KMS-11 (cell line): ENCODE measurements around the gene ANAPC5.

Experiments used
- H2AFZ ChIP-seq: fragments of 200-600 bp; sonication (generic); 2 replicates; pipeline ENCODE4 v1.6.1; 2016; ENCODE audit warnings: antibody characterized with exemption, mixed run types, low read depth
- H3K27ac ChIP-seq: fragments of 200-600 bp; sonication (generic); 2 replicates; pipeline ENCODE4 v1.6.1; 2016; ENCODE audit warnings: mild to moderate bottlenecking, mixed run types
- H3K27me3 ChIP-seq: fragments of 200-600 bp; sonication (generic); 2 replicates; pipeline ENCODE4 v1.6.1; 2017; ENCODE audit warnings: mild to moderate bottlenecking, low read depth, mixed run types, moderate library complexity; ENCODE audit not compliant: insufficient read depth
- H3K36me3 ChIP-seq: fragments of 200-600 bp; sonication (generic); 2 replicates; pipeline ENCODE4 v1.6.1; 2017; ENCODE audit warnings: mild to moderate bottlenecking, mixed run types; ENCODE audit not compliant: insufficient read depth
- H3K4me1 ChIP-seq: fragments of 200-600 bp; sonication (generic); 2 replicates; pipeline ENCODE4 v1.6.1; 2016; ENCODE audit warnings: mild to moderate bottlenecking, low read depth, mixed run types; ENCODE audit not compliant: poor library complexity, severe bottlenecking
- H3K4me2 ChIP-seq: fragments of 200-600 bp; sonication (generic); 2 replicates; pipeline ENCODE4 v1.7.0; 2016; ENCODE audit warnings: mild to moderate bottlenecking, mixed run types
- H3K4me3 ChIP-seq: fragments of 200-600 bp; sonication (generic); IDR thresholded peaks from 2 replicates; pipeline ENCODE4 v1.6.1; 2017; ENCODE audit warnings: low read depth, low read length, mixed read lengths; ENCODE audit not compliant: insufficient read depth
- H3K79me2 ChIP-seq: fragments of 200-600 bp; sonication (generic); 2 replicates; pipeline ENCODE4 v1.6.1; 2016; ENCODE audit warnings: low read depth, mixed run types; ENCODE audit not compliant: insufficient read depth
- H3K9ac ChIP-seq: fragments of 200-600 bp; sonication (generic); 2 replicates; pipeline ENCODE4 v1.6.1; 2016; ENCODE audit warnings: mild to moderate bottlenecking, mixed run types
- H4K20me1 ChIP-seq: fragments of 200-600 bp; sonication (generic); 2 replicates; pipeline ENCODE4 v1.6.1; 2016; ENCODE audit warnings: mild to moderate bottlenecking, mixed run types; ENCODE audit not compliant: insufficient read depth
- CTCF ChIP-seq: fragments of 200-600 bp; sonication (generic); conservative IDR thresholded peaks from 2 replicates; pipeline ENCODE4 v1.6.1; 2017; ENCODE audit warnings: low read depth, mild to moderate bottlenecking, antibody characterized with exemption, low read length, moderate library complexity, mixed read lengths

Gene ANAPC5

GRCh38 chr12:121296618-121297434, 55.4 kb downstream of the ANAPC5 start, which contains the start of gene CAMKK2:
Gene CAMKK2, minus strand, starts transcription at chr12:121296709. Its CDS starts 22,183 bp downstream, at chr12:121274526.
- H4K20me1 ChIP-seq = no peaks in the 10 kb centered on the region
- no peak for TF ChIP-seq CTCF
- peaks cover 24% of the 10 kb centered on the region; the same call in 1 of the 2 replicates for H3K79me2 ChIP-seq
- H3K27ac ChIP-seq = peak within 1 kb of the TSS; percentile 42
- peak within 1 kb of the TSS; percentile 73 for H3K4me2 ChIP-seq
- peaks cover 10% of the 10 kb centered on the region for H3K4me1 ChIP-seq
- H3K36me3 ChIP-seq = no peaks in the 10 kb centered on the region
- peak within 1 kb of the TSS; percentile 83 for H3K9ac ChIP-seq
- peak within 1 kb of the TSS; percentile 45 for H2AFZ ChIP-seq
- H3K4me3 ChIP-seq = no peak within 1 kb of the TSS
- no peaks in the 10 kb centered on the region for H3K27me3 ChIP-seq

GRCh38 chr12:121295746-121296617, 56.2 kb downstream of the ANAPC5 start:
- Histone ChIP-seq H3K4me3 (no peak overlapping the region), H3K79me2 (peaks cover 24% of the 10 kb centered on the region; the same call in 1 of the 2 replicates), H3K27ac (peak overlapping the region; percentile 42), H3K4me1 (peaks cover 10% of the 10 kb centered on the region), H3K9ac (peak overlapping the region; percentile 83), H3K27me3 (no peaks in the 10 kb centered on the region), H2AFZ (peak overlapping the region; percentile 30; the same call in 1 of the 2 replicates), H3K4me2 (peak overlapping the region; percentile 73), H4K20me1 (no peaks in the 10 kb centered on the region), H3K36me3 (no peaks in the 10 kb centered on the region)
- no peak for TF ChIP-seq CTCF

GRCh38 chr12:121295116-121295745, 57.0 kb downstream of the ANAPC5 start:
- H3K79me2 ChIP-seq = peaks cover 24% of the 10 kb centered on the region; the same call in 1 of the 2 replicates
- no peaks in the 10 kb centered on the region for H3K27me3 ChIP-seq
- peak overlapping the region; percentile 83 for H3K9ac ChIP-seq
- peak overlapping the region; percentile 73 for H3K4me2 ChIP-seq
- no peak overlapping the region for H2AFZ ChIP-seq
- TF ChIP-seq CTCF = no peak
- peaks cover 10% of the 10 kb centered on the region for H3K4me1 ChIP-seq
- H4K20me1 ChIP-seq = no peaks in the 10 kb centered on the region
- H3K27ac ChIP-seq = no peak overlapping the region; the same call in 1 of the 2 replicates
- no peak overlapping the region for H3K4me3 ChIP-seq
- H3K36me3 ChIP-seq = no peaks in the 10 kb centered on the region
